ENCODE measurements around the gene XRN2. TPM values are rescaled to one million over a fixed set of nuclear protein-coding genes. Genes with fewer than 3 reads are reported as not detected.

The XRN2 gene
- total RNA-seq, 4 donors from 2014 or later, result 55.5 to 80.8 (median 68.4) TPM

DNA sequence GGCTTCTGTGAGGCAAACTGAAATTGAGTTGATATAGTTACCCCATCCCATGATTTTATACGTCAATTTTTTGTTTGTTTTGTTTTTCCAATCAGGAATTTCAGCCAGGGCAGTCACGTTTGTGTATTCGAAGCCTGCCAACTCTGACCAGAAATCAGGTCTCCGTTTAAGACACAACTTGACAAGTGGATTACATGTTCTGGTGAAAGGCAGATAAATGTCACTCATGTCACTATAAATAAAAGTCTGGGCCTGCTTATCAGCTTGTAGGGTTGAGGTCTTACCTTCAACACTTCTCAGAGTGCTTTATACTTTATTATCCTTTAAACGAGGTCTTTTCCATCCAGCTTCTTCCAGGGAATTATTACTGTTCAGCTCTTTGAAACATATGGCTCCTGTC lies 8.4 kb upstream of the XRN2 start:
- peaks cover 12% of the 10 kb centered on the region for H3K27me3 ChIP-seq
- no peaks in the 10 kb centered on the region for H3K36me3 ChIP-seq
- no peak for ATAC-seq
- 34 to 83% methylated on average over 1 to 5 of the region's 5 CpGs for WGBS, 2 donors (ENCODE audit: low coverage in 1 of 2)
- H3K9me3 ChIP-seq, result no peaks in the 10 kb centered on the region
- H3K4me3 ChIP-seq, result no peak overlapping the region
- no peak overlapping the region for H3K27ac ChIP-seq
- no peaks in the 10 kb centered on the region for H3K4me1 ChIP-seq
- TF ChIP-seq EP300 (IDR thresholded peaks at IDR 0.05), result no peak
- TF ChIP-seq, protein P1, sequence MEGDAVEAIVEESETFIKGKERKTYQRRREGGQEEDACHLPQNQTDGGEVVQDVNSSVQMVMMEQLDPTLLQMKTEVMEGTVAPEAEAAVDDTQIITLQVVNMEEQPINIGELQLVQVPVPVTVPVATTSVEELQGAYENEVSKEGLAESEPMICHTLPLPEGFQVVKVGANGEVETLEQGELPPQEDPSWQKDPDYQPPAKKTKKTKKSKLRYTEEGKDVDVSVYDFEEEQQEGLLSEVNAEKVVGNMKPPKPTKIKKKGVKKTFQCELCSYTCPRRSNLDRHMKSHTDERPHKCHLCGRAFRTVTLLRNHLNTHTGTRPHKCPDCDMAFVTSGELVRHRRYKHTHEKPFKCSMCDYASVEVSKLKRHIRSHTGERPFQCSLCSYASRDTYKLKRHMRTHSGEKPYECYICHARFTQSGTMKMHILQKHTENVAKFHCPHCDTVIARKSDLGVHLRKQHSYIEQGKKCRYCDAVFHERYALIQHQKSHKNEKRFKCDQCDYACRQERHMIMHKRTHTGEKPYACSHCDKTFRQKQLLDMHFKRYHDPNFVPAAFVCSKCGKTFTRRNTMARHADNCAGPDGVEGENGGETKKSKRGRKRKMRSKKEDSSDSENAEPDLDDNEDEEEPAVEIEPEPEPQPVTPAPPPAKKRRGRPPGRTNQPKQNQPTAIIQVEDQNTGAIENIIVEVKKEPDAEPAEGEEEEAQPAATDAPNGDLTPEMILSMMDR (IDR thresholded peaks at IDR 0.05), result no peak
- TF ChIP-seq POLR2AphosphoS5 (IDR thresholded peaks at IDR 0.05), result no peak
- TF ChIP-seq POLR2A (IDR thresholded peaks at IDR 0.05), result no peak

GRCh38 chr20:21301940-21302663 lies 1.0 kb upstream of the XRN2 start:
- no peaks in the 10 kb centered on the region for H3K36me3 ChIP-seq
- TF ChIP-seq POLR2AphosphoS5 (IDR thresholded peaks at IDR 0.05) (no peak), POLR2A (IDR thresholded peaks at IDR 0.05) (no peak), EP300 (IDR thresholded peaks at IDR 0.05) (no peak)
- TF ChIP-seq, protein P1 (IDR thresholded peaks at IDR 0.05), result no peak
- peak overlapping the region; percentile 59 to 96 for H3K4me3 ChIP-seq
- no peaks in the 10 kb centered on the region for H3K9me3 ChIP-seq
- peaks cover 5% of the 10 kb centered on the region for H3K27me3 ChIP-seq
- ATAC-seq, result no peak
- peak overlapping the region; percentile 77 to 98 (median 98) for H3K27ac ChIP-seq
- 52 to 54% methylated on average over 6 to 8 of the region's 9 CpGs for WGBS, 2 donors (ENCODE audit: low coverage in 1 of 2)
- peaks cover 0 to 21% (median 7%) of the 10 kb centered on the region in 3 donors for H3K4me1 ChIP-seq

DNA sequence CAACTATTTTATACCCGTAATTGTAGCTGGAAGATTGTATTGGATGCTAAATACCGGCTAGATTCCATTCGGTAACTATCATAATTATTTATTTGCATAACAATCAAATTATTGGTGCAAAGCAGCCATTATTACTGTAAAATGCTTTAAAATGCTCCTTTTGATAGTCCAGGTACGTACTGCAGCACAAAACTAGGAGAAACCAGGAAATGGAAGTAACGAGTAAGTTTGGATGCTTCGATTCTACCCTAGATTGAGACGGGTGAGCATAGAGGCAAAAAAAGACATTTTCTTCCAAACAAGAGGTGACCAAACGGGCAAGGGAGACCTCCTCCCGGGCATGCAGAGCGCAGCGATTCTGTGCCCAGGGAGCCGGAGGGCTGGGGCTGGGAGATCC lies 469 bp upstream of the XRN2 start:
- ATAC-seq, result peak; percentile 43
- H3K4me1 ChIP-seq, result peaks cover 0 to 21% (median 7%) of the 10 kb centered on the region in 3 donors
- no peaks in the 10 kb centered on the region for H3K36me3 ChIP-seq
- TF ChIP-seq POLR2A (IDR thresholded peaks at IDR 0.05), result no peak
- TF ChIP-seq, protein P1 (IDR thresholded peaks at IDR 0.05), result no peak
- no peak for TF ChIP-seq EP300 (IDR thresholded peaks at IDR 0.05)
- no peak for TF ChIP-seq POLR2AphosphoS5 (IDR thresholded peaks at IDR 0.05)
- no peaks in the 10 kb centered on the region for H3K9me3 ChIP-seq
- H3K27ac ChIP-seq, result peak overlapping the region; percentile 77 to 98 (median 98)
- WGBS, 2 donors (ENCODE audit: low coverage in 1 of 2), result 2 to 3% methylated on average over 7 to 12 of the region's 12 CpGs
- peak overlapping the region; percentile 59 to 96 for H3K4me3 ChIP-seq
- no peaks in the 10 kb centered on the region for H3K27me3 ChIP-seq

GRCh38 chr20:21303872-21304586 lies 898 bp downstream of the XRN2 start:
- no peak for ATAC-seq
- TF ChIP-seq, protein P1 (IDR thresholded peaks at IDR 0.05), result no peak
- TF ChIP-seq EP300 (IDR thresholded peaks at IDR 0.05), result no peak
- TF ChIP-seq POLR2A (IDR thresholded peaks at IDR 0.05), result no peak
- TF ChIP-seq POLR2AphosphoS5 (IDR thresholded peaks at IDR 0.05), result no peak
- Histone ChIP-seq H3K27ac (peak overlapping the region; percentile 77 to 98 (median 98)), H3K9me3 (no peaks in the 10 kb centered on the region), H3K4me3 (peak overlapping the region; percentile 59 to 96), H3K4me1 (peaks cover 0 to 28% (median 7%) of the 10 kb centered on the region in 3 donors), H3K36me3 (peaks cover 0 to 6% of the 10 kb centered on the region in 2 donors), H3K27me3 (no peaks in the 10 kb centered on the region)
- 0 to 2% methylated on average over 9 to 18 of the region's 18 CpGs for WGBS, 2 donors (ENCODE audit: low coverage in 1 of 2)

All from gastroesophageal sphincter (tissue), 4 donors.